Calu3 (cell line): ENCODE results near the gene BPIFB3. TPM values are rescaled to one million over a fixed set of nuclear protein-coding genes. Genes with fewer than 3 reads are reported as not detected.

Experiments used
- BruUV-seq: library from RNA; stranded (reverse); fragments of 400-500 nt; replicated peaks from 2 replicates; lab custom pipeline; 2021; lab: Mats Ljungman, UMichigan
- CTCF ChIA-PET: fragments of 300-600 bp; sonication (Branson Sonifier 250); formaldehyde crosslinking; loops from one replicate; lab custom pipeline; 2022; ENCODE audit warnings: antibody characterized with exemption; lab: Charles Lee
- DNase-seq: peaks from one replicate; pipeline ENCODE4 v3.0.0; 2022
- H3K27ac Mint-ChIP-seq: one replicate; pipeline ENCODE4 v1.8.0; 2022; ENCODE audit warnings: mixed read lengths; ENCODE audit not compliant: unreplicated experiment
- H3K27me3 Mint-ChIP-seq: one replicate; pipeline ENCODE4 v1.8.0; 2022; ENCODE audit warnings: mixed read lengths; ENCODE audit not compliant: unreplicated experiment
- H3K36me3 Mint-ChIP-seq: one replicate; pipeline ENCODE4 v1.8.0; 2022; ENCODE audit warnings: mild to moderate bottlenecking, moderate library complexity, mixed read lengths; ENCODE audit not compliant: insufficient read depth, unreplicated experiment
- H3K4me1 Mint-ChIP-seq: one replicate; pipeline ENCODE4 v1.8.0; 2022; ENCODE audit warnings: mild to moderate bottlenecking, low read depth, mixed read lengths; ENCODE audit not compliant: unreplicated experiment
- H3K4me3 Mint-ChIP-seq: one replicate; pipeline ENCODE4 v1.8.0; 2022; ENCODE audit warnings: mild to moderate bottlenecking, low read depth, moderate library complexity, mixed read lengths; ENCODE audit not compliant: unreplicated experiment
- H3K9me3 Mint-ChIP-seq: one replicate; pipeline ENCODE4 v1.8.0; 2022; ENCODE audit warnings: low read depth, mixed read lengths; ENCODE audit not compliant: unreplicated experiment
- intact Hi-C: fragments of 100-400 bp; cut with micrococcal nuclease; formaldehyde crosslinking; loops from one replicate; pipeline ENCODE4 v1.10.0; 2022; ENCODE audit not compliant: unreplicated experiment
- total RNA-seq: library from RNA; stranded (reverse); gene quantifications from 2 replicates; pipeline ENCODE4 v1.2.3, GENCODE V29; 2022
- TF ChIP-seq, protein P1 (sequence below): fragments of 200-600 bp; IDR thresholded peaks from one replicate; pipeline ENCODE4 v1.8.0; 2022; ENCODE audit warnings: antibody characterized with exemption; ENCODE audit not compliant: unreplicated experiment

Gene BPIFB3
- total RNA-seq, 1 experiment from 2014 or later, result not detected

DNA sequence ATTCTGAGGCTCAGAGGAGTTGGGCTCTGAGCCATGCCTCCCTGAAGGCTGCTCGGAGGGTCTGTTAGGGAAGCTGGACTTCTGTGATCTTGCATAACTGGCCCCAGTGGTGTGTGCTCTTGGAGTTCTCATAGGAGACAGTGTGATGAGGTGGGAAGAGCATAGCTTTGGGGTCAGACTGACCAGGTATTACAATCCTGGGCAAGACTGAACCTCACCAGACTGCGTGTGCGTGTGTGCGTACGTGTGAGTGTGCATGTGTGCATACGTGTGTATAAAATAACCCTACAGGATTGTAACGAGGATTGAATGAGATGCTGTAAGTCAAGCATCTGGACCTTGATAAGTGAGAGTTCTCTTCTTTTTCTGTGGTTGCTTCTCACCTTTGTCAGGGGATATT lies 36.2 kb upstream of the BPIFB3 start:
- Mint-ChIP-seq H3K27ac (no peak overlapping the region), H3K36me3 (no peaks in the 10 kb centered on the region), H3K4me1 (no peaks in the 10 kb centered on the region), H3K4me3 (no peak overlapping the region), H3K9me3 (no peaks in the 10 kb centered on the region), H3K27me3 (peaks cover 93% of the 10 kb centered on the region)
- intact Hi-C loops, result no loop called here
- BruUV-seq, result no TSS peak
- CTCF ChIA-PET, result interaction anchor here (1.1 kb wide), 1 partner anchor 10 kb away, joined by 4 read pairs; no protein-coding TSS in a partner anchor
- DNase-seq, result no peak
- TF ChIP-seq, protein P1, sequence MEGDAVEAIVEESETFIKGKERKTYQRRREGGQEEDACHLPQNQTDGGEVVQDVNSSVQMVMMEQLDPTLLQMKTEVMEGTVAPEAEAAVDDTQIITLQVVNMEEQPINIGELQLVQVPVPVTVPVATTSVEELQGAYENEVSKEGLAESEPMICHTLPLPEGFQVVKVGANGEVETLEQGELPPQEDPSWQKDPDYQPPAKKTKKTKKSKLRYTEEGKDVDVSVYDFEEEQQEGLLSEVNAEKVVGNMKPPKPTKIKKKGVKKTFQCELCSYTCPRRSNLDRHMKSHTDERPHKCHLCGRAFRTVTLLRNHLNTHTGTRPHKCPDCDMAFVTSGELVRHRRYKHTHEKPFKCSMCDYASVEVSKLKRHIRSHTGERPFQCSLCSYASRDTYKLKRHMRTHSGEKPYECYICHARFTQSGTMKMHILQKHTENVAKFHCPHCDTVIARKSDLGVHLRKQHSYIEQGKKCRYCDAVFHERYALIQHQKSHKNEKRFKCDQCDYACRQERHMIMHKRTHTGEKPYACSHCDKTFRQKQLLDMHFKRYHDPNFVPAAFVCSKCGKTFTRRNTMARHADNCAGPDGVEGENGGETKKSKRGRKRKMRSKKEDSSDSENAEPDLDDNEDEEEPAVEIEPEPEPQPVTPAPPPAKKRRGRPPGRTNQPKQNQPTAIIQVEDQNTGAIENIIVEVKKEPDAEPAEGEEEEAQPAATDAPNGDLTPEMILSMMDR, result no peak

DNA sequence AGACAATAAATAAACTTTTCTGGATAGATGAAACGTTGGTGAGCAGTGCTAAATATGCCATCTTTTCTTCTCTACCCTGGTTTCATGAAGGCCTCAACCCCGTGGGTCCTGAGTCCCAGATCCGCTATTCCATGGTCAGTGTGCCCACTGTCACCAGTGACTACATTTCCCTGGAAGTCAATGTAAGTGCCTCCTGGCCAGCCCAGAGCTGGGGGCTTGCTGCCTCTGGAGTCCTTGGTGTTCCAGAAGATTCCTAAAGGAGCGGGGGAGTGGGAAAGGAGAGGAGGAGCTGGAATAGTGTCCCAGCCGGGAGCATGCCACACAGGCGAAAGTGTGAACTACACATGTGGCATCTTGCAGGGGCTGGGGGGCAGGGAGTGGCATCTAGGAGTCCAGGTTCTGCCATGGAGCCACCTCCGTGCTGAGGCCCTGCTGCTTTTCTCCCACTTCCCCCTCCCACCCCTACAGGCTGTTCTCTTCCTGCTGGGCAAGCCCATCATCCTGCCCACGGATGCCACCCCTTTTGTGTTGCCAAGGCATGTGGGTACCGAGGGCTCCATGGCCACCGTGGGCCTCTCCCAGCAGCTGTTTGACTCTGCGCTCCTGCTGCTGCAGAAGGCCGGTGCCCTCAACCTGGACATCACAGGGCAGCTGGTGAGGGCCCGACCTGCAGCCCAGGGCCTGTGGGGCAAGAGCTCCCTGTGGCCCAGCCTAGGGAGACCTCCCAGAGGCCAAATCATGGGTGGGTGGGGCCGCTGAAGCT lies 35.4 kb upstream of the BPIFB3 start:
- Mint-ChIP-seq H3K27me3 (peaks cover 85% of the 10 kb centered on the region), H3K27ac (no peak overlapping the region), H3K4me3 (no peak overlapping the region), H3K36me3 (no peaks in the 10 kb centered on the region), H3K9me3 (no peaks in the 10 kb centered on the region), H3K4me1 (no peaks in the 10 kb centered on the region)
- intact Hi-C loops, result no loop called here
- no peak for DNase-seq
- no TSS peak for BruUV-seq
- CTCF ChIA-PET, result interaction anchor here (1.4 kb wide), 1 partner anchor 16 kb away, joined by 3 read pairs; no protein-coding TSS in a partner anchor
- TF ChIP-seq, protein P1, result no peak

DNA sequence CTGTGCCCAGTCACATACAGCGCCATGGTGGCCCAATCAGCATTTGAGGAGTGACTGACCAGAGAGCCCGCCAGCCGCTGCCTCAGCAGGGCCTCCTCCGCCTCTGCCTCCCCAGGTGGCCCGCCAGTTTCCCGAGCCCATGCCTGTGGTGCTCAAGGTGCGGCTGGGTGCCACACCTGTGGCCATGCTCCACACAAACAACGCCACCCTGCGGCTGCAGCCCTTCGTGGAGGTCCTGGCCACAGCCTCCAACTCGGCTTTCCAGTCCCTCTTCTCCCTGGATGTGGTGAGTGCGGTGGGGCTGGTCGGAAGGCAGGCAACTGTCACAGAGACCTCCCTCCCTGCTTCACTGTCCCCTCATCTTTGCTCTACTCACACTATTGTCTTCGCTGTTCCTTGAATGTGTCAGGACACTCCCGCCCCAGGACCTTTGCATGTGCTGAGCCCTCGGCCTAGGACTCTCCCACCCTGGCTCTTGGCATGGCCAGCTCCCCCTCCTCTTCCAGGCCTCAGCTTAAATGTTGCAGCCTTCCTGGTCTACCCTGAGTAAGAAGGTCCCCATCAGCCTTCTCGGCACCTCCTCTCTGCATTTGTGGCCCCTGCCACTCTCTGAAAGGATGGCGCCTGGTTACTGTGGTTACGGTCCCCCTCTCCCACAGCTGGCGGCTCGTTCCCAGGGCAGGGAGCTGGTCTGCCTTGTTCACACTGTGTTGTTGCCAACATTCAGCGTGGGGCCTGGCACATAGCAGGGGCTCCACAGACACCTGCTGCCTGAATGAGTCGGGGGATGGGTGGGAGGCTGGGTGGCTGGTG lies 34.0 kb upstream of the BPIFB3 start:
- TF ChIP-seq, protein P1, result no peak
- peaks cover 72% of the 10 kb centered on the region for H3K27me3 Mint-ChIP-seq
- H3K36me3 Mint-ChIP-seq, result no peaks in the 10 kb centered on the region
- H3K4me3 Mint-ChIP-seq, result no peak overlapping the region
- H3K4me1 Mint-ChIP-seq, result no peaks in the 10 kb centered on the region
- BruUV-seq, result no TSS peak
- no peak for DNase-seq
- intact Hi-C loops, result no loop called here
- no peaks in the 10 kb centered on the region for H3K9me3 Mint-ChIP-seq
- CTCF ChIA-PET, result interaction anchor here (1.4 kb wide), 1 partner anchor 17 kb away, joined by 3 read pairs; no protein-coding TSS in a partner anchor
- no peak overlapping the region for H3K27ac Mint-ChIP-seq

DNA sequence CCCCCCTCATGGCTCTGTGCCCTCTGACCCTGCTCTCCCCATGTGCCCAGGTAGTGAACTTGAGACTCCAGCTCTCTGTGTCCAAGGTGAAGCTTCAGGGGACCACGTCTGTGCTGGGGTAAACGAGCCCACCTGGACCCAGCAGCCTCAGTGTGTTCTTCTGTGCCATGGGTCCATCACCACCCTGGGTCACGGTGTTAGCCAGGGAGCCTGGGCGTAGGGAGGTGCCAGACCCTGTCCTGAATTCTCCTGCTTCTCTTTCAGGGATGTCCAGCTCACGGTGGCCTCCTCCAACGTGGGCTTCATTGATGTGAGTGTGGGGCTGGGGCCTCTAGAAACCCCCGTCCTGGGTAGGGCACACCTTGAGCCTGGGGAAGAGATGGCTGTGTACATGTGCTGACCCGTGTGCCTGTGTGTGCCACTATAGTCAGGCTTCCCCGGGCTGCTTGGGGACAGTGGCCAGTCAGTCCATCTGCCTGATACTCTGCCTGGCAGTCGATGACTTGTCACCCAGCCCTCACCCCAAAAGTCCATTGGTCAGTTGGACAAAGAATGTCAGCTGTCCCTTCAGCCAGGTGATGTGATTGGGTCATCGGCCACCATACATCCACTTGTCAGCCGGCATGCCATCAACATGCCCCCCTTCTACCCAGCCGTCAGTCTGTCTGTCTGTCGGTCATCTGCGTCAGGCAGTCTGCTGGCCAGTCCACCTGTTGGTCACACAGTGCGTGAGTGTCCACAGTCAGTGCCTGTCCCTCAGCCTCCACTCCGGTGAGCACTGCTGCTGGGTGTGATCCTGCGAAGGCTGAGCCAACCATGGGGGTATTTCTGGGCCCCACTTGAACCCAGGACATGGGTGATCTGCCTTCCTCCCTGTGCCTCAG lies 33.2 kb upstream of the BPIFB3 start:
- no peak for DNase-seq
- Mint-ChIP-seq H3K27me3 (peaks cover 64% of the 10 kb centered on the region), H3K27ac (no peak overlapping the region), H3K4me3 (no peak overlapping the region), H3K4me1 (no peaks in the 10 kb centered on the region), H3K36me3 (no peaks in the 10 kb centered on the region), H3K9me3 (no peaks in the 10 kb centered on the region)
- CTCF ChIA-PET, result no interaction called here
- BruUV-seq, result no TSS peak
- intact Hi-C loops, result no loop called here
- TF ChIP-seq, protein P1, result no peak
